Measurements from ENCODE around the gene ELMOD1.

DNA sequence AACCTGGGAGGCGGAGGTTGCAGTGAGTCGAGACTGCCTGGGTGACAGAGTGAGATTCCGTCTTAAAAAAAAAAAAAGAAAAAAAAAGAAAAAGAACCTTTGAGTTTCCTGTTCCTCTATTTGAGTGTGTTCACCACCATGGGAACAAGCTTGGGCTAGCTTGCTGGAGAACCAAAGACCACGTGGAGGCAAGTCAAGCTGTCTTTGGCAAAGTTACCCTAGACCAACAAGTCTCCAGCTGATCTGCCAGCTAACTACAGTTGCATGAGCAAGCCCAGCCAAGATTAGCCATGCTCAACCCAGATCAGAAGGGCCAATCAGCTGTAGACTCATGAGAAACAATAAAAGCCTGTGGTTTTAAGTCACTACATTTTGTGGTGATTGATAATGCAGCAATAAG is 91.2 kb downstream of the ELMOD1 start:
- TF ChIP-seq CTCF (conservative IDR thresholded peaks at IDR 0.05; ENCODE audit: low read depth, low read length): no peak
- no peak for TF ChIP-seq EZH2 (IDR thresholded peaks at IDR 0.05; ENCODE audit: borderline replicate concordance, low read depth, low read length, poor library complexity, severe bottlenecking)
